CD4-positive, alpha-beta T cell treated with Interleukin-17A for 4 hours (primary cell): ENCODE measurements around the gene WASF3.

Experiments used
- DNase-seq: peaks from one replicate; pipeline ENCODE4 v3.0.0-alpha.2; 2020; ENCODE audit warnings: mixed read lengths

The WASF3 gene

DNA sequence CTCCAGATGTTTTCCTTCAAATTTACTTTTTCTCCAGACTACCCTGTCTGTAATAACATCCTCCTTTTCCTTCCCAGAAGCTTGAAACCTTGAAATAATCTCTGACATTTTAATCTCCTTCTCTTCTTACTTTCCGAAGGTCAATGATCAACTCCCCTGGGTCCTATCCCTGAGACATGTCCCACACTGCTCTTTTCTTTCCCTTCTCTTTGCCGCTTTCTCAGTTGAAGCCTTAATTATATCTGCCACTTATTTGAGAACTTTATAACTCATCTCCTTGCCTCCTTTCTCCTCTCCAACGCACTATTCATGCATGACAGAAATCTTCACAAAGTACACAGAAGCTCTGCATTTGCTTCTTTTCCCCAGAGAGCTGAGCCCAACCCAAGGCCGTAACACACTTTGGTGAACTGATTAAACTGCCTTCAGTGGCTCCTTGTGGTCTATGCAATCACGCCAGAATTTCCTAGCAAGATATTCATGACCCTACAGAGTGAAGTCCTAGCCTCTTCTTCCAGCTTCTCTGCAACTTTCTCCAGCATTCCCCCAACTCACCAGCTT, 9.2 kb upstream of the WASF3 start:
- no peak for DNase-seq

DNA sequence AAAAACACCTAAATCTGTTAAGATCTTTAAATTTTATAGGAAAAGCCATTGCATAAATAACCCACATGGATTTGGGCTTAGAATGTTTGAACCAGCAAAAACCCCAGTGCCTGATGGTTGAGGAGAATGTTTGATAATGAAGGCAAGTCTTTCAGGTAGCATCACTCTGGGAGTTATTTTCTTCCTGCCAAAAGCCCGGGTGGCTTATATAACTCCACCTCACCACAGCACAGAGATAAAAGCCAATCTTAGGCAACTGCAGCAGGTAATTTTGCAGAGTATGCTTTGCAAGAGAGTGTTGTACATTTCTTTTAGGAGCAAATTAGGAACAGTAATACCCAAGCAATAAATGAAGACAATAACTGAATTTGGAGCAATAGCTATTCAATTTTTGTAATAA, 7.8 kb upstream of the WASF3 start:
- no peak for DNase-seq

DNA sequence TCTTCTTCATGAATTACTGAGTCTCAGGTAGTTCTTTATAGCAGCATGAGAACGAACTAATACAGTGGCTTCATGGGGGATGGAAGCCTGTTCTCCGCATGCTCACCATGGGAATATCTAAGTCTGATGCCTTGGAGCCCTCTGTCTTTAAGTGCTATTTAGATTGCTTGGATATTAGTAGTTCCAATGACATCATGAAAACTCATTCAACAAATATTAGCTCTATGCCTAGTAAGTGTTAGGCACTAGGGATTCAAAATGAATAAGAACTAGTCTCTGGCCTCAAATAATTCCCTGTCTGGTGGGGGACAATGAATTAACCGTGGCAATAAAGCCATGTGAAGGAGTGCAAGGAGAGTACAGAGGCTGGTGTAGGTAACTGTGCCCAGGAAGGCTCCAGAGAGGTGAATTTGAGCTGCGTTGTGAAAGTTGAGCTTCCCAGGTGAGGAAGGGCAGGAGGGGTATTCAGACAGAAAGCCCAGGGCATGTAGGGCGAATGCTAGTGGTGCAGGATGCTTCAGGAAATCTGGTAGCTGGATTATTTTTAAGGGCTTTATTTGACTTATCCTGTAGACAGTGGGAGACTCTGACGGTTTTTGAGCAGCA, 6.1 kb upstream of the WASF3 start:
- no peak for DNase-seq

DNA sequence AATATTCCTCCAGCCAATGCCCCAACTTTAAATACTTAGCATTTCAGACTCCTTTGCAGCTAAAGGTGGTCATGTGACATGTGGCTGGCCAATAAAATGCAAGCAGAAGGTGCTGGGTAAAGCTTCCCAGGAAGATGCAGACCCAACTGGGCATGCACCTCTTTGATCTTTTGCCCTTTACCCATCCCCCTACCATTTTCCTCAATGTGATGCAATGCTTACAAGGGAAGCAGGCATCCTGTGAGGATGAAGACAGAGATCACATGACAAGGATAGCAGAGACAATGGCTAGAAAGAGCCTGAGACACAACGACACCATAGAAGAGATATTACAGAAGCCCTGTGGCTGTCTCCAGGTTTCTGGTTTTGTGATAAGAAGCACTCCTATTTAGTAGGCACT, 2.1 kb upstream of the WASF3 start:
- no peak for DNase-seq

DNA sequence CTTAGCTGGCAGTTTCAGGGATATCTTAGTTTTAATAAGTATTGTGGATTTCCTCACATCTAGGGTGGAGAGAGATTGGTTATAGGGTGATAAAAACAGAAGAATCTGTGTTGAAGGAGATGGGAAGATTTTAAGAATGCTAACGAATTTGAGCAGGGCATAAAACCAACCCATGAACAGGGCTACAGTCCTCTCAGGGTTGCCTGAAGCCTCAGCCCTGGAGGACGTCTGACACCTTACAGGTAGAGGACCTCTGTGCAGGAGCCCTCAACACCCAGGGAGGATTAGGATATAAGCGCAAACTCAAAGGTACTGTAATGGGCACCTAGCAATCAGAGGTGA, 461 bp upstream of the WASF3 start:
- DNase-seq = no peak

DNA sequence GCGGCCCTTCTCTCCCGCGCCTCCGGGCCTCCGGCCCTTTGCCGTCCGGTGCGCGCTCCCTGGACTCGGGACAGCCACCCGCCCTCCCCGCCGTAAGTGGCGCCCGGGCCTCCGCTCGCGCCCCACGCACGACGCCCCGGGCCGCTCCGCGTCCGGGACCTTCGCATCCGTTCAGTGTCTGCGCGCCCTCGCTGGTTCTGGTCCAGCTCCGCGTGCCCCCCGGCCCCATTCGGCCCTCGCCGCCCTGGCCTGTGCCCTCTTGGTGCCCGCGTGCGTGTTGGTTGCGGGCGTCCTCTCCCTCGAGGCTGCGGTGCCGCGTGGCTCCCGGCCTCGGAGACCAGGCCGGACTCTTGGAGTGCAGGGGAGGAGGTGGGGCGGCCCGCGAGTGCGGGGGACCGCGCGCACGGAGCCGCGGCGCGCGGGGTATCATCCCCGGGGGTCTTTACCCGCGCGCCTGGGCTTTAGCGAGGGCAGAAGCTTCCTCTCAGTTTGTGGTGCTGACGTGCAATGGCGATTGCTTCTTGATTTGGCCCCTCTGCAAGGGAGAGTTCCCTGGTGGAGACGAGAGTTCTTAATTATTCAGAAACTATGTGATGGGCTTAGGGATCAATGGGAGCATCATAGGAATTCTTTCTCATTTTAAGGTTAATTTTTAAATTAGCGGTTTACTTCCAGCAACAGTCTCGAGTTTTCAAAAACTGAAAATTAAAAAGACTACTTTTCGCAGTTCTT, 757 bp downstream of the WASF3 start:
- DNase-seq = no peak

DNA sequence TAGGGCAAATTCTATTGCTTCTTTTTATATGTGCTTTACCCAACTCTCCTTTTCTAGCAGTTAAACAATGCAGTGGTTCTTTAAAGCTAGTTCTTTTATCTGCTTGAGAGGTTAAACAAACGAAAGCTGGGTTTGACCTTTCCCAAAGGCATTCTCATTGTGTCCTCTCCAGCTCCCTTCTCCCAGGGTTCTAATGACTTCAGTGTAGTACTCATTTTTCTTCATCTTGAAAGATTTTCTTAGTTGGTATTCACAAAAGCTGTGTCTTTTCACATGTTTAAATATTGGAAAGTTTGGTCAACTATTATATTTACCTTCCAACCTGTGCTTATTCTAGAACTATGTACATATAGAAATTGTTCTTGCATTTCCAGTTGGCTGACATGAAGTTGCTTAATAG, 1.5 kb downstream of the WASF3 start:
- no peak for DNase-seq

DNA sequence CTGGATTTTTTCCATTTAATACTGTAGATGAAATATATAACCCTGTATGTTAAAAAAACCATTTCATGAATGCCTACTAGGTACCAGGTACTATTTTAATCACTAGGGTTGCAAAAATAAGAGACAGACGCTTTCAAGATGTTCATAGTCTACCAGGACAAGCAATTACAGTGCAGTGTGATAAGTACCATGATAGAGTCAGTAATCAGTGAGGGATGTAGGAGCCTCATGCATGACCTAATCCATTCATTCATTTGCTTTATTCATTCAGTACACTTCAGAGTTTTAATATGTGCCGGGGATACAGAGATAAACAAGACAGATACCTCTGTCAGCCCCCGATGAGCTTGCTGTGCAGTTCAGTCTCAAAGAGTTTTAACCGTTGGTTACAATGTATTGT, 3.0 kb downstream of the WASF3 start:
- no peak for DNase-seq

DNA sequence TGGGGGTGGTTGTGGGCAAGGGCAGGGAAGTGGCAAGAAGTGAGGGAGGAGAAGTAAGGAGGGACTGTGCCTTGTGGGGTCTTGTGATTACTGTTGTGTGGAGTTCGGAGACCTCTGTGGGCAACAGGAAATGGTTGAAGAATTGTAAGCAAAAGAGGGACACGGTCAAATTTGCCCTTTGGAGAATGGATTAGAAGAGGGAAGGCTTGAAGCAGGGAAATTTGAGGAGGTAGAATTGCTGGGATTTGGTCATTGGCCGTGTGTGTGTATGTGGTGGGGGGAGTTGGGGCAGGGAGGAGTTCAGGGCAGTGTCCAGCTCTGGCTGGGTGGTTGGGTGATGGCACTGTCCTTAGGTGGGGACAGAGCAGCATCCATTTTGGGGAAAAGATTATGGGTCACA, 3.6 kb downstream of the WASF3 start:
- DNase-seq = no peak

DNA sequence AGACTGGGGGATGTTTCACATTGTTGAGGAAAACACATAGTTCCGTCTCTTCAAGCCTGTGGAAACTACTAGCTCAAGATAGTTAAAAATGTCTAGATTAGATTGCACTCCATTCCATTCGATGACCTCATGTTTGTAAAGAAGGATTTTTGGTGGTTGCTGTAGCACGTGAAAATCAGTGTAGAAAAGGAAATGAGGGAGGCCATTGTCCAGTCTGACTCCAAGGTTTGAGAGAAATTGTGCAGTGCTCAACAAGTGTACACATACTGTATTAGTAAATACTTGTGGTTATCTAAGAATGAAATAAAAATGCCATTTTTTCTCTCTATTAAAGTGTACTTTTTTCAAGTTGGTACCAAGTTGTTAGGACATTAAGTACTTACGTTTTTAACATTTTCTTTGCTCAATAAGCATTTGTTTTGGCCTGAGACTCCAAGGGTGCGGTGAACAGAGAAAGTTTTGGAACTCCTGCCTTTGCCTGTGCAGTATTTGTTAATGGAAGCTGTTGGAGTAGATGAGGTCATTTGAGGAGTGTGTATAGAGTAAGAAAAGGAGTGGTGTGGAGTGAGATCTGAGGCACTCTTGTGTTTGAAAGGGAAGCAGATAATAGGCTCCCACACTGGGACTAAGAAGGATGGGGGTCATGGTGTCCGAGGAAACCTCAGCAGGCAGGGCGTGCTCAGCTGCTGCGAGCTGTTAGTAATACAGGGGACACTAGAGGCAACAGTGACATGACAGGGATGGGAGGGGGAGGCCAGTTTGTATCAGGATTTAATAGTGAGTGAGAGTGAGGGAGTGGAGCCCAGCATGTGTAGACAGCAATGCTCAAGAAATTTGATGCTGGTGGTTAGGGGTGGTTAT, 4.4 kb downstream of the WASF3 start:
- DNase-seq = no peak

DNA sequence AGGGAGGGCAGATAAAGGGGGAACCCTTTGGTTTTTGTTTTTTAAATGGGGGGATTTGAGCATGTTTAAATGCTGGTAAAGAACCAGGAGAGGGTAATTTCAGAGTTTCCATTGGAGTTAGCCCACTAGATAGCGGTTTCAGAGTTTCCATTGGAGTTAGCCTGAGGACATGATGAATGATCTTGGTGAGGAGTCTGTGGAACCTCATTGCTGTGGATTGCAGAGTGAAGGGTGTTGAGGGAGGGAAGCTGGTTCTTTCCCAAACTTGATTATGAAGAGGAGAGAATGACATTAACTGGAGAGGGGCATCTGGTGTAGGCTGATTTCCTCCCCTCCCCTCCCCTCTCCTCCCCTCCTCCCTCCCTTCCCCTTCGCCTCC, 5.0 kb downstream of the WASF3 start:
- DNase-seq = no peak

DNA sequence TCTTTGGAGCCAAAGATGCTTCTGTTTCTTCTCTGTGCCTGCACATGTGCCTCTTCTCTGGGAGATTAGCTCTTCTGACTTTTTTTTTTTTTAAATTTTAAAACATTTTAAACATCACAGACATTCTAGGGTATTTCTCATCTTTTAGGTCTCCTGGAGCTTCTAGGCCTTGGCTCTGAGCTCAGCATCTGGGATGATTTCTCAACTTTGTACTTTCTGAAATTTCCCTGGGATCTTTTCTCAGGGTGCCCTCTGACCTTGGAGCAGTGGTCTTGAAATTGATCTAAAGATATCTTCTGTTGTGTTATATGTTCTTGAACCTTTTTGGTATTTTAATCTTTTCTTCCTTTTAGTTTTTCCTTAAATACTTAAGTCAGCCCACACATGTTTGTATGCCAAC, 6.2 kb downstream of the WASF3 start:
- DNase-seq = no peak

DNA sequence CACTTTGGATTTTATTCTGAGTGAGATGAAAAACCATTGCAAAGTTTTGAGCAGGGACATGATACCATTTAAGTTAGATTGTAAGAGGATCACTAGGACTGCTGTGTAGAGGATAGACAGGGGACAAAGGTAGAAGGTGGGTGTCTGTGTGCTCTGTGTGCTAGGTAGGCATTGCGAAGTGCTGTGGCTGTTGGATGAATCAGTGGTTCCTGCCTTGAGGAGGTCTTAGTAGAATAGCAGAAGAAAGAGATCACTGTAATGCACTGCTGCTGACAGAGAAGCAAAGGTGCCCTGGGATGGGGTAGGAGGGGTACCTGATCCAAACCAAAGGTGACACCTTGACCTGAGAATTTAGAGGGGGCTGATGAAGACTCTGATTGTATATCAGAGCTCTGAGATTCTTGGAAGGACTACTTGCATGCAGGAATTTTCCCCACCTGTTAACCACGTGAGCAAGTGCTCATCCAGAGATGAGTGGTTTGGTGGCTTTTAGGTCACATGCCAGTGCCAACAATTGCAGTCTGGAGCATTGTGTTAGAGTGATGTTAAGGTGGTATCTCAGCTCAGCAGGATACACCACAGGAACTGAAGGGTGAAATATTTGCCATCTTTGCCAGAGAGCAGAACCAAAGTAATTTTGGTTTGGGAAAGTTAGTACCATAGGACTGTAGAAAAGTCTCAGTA, 10.8 kb downstream of the WASF3 start:
- no peak for DNase-seq

DNA sequence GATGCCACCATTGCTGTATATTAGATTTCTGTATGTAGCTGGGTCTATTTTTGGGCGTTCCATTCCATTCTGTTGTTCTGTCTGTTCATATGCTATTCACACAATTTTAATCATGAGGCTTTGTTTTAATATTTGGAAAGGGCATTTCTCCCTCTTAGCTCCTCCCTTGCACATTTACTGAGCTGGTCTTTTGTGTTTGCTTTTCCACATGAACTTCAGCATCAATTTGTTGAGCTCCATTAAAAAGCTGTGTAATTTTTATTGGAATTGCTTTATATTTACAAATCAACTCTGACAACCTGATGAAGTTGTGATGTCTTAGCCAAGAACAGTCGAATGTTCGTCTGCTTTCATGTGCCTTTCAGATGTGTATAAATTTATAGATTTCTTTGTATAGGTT, 14.0 kb downstream of the WASF3 start:
- DNase-seq = no peak

DNA sequence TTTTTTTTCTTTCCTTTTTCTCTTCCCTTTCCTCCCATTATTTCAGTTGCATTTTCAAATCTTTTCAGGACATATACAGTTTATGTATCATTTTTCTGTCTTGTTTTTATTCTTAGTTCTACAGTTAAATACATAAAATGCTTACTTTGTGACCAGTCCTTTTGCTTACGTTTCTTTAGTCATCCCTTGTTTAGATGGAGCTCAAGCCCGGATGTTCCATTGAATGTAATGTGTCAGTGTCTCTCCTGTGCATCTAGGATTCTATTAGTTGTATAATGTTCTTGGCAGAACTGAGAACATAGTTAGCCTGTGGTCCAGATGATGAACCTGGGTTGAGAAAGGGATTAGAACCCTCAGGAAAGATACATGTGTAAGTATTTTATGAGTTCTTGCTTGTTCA, 17.8 kb downstream of the WASF3 start:
- no peak for DNase-seq

DNA sequence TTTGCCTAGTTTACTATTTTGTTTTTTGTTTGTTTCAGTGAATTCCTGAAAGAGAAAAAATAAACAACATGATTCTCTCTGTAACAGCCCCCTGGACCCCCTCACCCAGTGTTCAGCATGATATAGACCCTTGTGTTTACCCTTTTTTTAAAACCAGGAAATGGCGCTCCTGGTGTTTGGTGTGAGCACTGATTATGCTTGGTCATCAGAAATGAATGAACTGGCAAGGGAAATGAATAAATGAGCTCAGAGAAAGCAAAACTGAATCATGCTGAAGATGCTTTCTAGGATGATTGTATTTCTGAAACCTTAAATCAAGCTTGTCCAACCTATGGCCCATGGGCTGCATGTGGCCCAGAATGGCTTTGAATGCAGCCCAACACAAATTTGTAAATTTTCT, 22.1 kb downstream of the WASF3 start:
- no peak for DNase-seq

DNA sequence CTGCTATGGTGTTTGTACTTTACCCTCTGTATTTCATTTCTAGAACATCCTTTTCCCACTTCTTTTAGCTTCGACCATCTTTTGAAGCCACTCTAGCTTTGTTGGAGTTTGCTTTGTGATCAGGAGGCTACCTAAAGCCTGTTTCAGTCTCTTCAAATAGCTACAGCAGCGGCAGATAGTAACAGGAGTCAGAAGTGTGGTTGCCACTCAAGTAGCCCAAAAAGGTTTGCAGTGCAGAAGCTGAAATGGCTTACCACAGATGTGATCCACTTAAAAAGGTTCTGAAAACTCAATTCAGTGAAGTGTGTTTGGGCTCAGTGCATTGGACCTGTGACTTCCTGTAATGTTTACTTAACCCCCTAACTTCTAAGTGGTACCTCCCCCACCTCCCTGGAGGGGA, 26.2 kb downstream of the WASF3 start:
- no peak for DNase-seq

DNA sequence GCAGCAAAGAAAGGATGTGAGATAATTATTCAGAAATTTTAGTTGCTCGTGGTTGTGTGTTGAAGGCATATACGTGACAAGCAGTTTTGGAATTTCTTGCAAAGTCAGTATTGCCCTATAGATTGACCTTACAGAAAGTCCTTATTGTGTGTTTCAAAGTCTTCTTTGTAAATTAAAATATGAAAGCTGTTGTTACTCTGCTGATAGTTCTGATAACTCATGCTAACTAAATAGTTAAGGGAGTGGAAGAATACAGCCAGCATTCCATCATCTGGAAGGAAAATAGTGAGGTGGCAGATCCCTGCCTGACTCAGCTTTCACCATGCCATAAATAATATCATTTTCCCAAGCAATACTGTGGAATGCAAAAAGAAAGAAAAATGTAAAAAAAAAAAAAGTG, 27.2 kb downstream of the WASF3 start:
- DNase-seq = no peak

DNA sequence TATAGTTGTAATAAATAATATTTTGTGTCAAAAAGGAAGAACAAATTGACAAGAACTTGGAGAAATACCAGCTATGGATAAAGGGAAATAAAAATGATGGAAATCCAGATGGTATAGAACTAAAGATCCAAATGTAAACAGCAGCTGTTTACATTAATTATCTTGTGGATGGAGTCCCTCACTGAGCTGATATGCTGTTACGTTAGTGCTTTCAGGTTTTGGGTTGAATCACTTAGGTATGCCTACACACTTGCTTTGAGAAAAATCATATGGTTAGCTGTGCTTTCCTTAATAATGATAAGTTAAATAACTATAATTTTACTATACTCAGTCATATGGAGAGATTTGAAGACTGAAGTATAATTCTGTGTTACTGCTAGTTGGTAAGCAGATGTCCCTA, 27.7 kb downstream of the WASF3 start:
- DNase-seq = no peak

DNA sequence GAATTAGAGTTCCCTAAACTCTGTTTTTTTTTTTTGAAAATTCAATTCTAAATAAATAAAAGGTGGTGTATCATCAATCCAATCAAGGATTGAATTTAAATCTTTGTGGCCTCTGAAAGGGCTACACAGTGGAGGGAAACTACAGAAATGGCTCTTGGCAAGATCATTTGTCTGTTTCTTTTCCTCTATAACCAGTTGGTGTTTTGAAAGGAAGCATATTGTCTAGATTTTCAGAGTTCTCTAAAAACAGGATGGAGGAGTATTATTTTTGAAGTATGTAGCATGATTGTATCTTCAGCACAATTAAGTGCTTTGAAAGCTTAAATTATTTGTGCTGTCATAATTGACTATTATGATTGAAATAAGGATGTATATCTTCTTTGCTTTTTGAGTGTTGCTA, 29.8 kb downstream of the WASF3 start:
- DNase-seq = no peak

DNA sequence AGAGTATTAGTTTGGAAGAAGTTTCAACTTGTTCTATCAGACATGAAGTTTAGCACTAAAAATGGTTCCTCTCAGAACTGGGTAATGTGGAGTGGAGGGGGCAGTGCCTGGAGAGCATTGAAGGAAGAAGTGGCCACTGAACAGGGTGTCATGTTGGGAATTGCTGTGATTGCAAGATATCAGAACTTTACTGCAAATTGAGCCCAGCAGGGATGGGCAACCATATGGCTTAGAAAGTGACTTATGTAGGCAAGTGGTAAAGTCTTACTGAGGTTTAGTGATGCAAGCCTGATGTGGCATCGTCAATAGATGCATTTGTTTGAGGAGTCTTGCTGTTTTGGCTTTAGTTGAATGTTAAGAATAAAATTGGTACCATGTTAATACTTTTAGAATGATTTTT, 31.7 kb downstream of the WASF3 start:
- no peak for DNase-seq

DNA sequence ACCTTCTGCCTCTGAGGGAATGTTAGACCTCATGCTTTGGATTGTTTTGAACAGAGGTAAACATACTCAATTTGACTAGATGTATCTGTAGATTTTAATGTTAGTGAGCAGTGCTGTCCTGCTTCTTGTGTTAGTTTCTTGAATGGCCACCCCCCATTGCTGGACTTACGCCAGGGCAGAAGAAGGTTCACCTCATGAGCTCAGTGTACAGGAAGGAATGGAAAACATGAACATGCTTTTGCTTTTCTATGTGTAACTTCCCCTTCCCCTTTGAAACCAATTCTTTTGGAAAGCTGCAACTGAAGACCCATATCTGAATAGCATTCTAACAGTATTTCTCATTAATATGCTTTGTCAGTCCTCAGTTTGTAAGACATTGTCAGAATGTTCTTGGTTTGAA, 32.3 kb downstream of the WASF3 start:
- DNase-seq = no peak

DNA sequence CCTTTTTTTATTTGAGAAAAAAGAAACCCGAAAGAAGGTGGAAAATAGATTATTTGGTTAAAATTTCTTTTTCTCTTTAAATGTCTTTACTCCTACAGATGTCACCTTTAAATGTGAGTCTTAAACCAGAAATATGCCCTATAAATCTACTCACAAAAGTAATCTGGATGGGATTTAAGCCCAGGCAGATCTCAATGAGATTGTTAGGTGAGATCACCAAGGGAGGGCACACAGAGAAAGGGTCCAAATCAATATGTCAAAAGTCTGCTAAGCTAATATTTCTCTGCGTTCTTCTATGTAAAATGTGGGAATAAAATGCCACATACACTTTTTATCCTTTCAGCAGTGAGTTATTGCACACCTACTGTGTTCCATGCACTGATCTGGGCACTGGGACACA, 32.9 kb downstream of the WASF3 start:
- no peak for DNase-seq
